ENCODE data around the gene SLC2A13.
"Not testable (repeated sequence)": the region's sequence is repeated elsewhere in the genome, so short reads cannot be mapped to it uniquely, and the experiment has no call there.

Gene SLC2A13

GRCh38 chr12:39923364-39923763 lies 182.5 kb downstream of the SLC2A13 start:
- DNase-seq (ENCODE audit: low read depth) = no peak

GRCh38 chr12:39922598-39922997 lies 183.3 kb downstream of the SLC2A13 start:
- DNase-seq (ENCODE audit: low read depth) = not testable (repeated sequence)

DNA sequence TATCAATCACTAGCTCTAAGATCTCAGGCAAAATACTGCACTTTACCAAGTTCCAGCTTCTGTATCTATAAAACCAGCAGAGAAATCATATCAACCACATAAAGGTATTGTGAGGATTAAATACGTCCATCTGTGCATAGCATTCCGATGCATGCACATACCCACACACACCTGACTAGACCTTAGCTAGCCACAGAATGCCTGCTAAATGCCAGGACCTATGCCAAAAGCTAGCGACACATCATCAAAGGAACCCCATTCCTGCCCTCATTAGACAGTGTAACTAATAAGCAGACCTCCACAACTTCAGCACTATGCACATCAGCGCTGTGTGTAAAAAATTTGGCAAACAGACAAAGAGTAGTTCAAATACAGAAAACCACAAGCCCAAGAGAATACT lies 185.2 kb downstream of the SLC2A13 start:
- no peak for DNase-seq (ENCODE audit: low read depth)

GRCh38 chr12:39920222-39920621 lies 185.7 kb downstream of the SLC2A13 start:
- DNase-seq (ENCODE audit: low read depth) = no peak

- no peak for DNase-seq (ENCODE audit: low read depth)
Observed at GRCh38 chr12:39919790-39920189, 186.1 kb downstream of the SLC2A13 start.

DNA sequence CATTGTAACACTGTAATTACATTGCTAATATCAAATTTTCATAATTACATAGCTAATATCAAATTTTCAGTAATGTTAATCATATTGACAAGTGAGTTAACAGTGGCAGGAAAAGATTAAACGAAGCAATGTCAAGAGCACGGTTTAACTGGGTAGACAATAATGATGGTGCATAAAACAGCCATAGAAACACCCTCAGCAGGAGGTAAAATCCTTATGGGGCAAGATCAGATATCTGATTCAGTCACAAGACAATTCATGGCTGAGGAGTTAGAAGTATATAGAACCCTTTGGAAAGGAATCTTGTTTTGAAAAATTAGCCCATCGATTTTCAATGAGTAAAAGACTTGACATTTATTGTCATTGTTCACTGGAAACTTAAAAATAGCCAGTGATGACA lies 190.6 kb downstream of the SLC2A13 start:
- no peak for DNase-seq (ENCODE audit: low read depth)

DNA sequence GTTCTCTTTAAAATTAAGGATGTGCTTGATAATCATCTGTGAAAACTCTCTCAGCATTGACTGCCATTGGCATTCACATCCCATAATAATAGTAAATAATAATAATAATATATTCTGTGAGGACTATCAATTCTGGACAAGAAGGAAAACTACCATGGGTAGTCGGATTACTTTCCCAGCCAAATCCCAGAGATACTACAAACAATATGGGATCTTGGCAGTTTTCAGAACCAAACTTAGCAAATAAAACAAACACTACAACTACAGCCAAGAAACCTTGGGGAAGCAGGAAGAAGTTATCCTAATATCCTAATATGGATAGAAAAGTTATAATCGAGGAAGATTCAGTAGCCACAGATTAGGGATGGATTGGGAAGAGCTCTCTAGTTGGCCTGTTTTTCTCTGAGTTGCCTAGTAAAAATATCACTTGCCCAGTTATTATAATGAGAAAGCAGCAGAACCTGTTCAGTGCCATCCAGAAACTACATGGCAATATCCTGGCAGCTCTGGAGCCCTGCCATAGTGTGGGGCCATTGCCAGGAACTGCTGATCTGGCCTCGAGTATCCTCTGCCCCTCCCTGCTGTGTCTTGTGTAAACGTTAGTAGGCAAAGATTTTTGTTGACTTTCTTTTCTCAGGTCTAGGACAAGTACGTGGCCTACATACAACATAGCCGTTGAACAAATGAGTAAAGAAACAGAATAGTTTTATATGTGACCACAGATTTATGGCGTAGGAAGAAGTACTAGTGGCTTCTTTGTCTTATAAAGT lies 193.5 kb downstream of the SLC2A13 start:
- no peak for DNase-seq (ENCODE audit: low read depth)

GRCh38 chr12:39906237-39906636 lies 199.6 kb downstream of the SLC2A13 start:
- DNase-seq (ENCODE audit: low read depth) = no peak

DNA sequence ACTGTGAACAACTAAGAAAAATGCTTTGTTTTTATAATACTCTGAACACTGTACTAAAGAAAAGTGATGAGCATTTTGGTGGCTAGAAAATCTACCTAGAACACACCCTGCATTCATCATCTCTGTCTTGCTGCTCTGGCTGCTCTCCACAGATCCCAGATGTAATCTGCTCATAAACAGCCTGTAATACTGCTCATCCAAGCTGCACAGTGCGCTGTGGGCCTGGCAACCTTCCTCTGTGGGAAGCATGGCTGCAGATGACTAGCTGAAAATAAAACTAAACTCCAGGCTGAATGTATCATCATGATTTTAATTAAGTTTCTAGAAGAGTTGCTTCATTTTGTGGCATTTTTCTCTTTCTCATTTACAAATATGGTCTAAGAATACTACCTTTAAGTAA lies 200.7 kb downstream of the SLC2A13 start:
- DNase-seq (ENCODE audit: low read depth) = no peak

DNA sequence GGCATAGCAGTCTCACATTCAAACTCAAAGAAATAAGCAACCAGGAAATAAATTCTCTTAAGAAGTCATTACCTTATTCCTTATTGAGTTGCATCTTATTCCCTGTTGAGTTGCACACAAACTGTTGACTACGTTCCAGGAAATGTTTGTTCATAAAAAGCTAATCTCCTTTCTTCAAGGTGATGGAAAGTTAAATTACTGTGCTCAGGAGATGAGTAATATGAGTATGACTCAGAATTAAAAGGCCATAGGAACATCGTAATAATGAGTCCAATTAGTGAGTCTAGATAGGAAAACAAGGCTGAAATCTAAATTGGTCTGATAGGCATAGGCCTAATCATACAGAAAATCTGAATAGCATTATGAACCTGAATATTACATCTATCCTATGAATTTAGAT lies 203.1 kb downstream of the SLC2A13 start:
- no peak for DNase-seq (ENCODE audit: low read depth)

DNA sequence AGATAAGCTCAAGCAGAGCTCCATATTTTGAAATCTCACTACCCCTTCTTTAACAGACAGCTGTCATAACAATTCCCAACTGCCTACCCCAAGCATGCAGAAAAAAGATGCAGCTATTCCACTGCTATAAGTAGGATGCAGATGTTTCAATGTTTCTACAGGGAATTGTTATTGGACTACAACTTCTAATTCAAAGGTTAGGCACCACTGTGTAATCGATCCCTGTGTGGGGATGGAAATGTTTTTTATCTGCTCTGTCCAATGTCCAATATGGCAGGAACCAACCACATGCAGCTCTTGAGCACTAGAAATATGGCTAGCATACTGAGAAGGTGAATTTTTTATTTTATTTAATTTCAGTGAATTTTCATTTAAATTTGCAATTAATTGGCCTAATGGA lies 208.6 kb downstream of the SLC2A13 start:
- DNase-seq (ENCODE audit: low read depth) = no peak

DNA sequence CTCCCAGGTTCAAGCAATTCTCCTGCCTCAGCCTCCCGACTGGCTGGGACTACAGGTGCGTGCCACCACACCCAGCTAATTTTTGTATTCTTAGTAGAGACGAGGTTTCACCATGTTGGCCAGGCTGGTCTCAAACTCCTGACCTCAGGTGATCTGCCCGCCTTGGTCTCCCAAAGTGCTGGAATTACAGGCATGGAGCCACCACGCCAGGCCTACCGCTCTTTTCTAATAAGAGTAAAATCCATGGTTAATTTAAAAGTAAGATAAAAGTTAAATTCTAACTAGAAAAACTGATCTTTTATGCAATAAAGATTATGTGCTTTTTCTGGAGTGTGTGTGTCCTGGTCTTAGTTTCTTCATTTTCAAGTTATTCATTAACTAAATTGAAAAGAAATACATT lies 212.5 kb downstream of the SLC2A13 start:
- DNase-seq (ENCODE audit: low read depth) = not testable (repeated sequence)

DNA sequence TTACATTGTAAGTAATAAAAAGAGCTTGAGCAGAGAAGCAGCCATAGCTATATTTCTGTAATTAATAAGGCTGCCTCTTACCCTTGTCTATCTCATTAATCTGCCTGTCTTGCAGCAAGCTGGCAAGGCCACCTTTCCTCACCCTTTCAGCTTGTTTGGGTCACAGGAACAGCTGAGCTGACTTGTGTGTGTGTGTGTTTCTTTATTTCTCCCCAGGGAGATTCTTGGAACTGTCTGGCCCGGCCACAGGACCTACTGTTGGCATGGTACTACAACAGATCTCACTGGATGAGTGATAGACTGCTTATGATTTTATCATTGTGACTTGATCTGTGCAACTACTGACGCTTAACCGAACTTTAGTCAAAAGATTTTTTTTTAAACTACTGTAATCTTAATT lies 213.7 kb downstream of the SLC2A13 start:
- DNase-seq (ENCODE audit: low read depth) = no peak

- DNase-seq (ENCODE audit: low read depth) = no peak
Observed at GRCh38 chr12:39887856-39888255, 218.0 kb downstream of the SLC2A13 start.

DNA sequence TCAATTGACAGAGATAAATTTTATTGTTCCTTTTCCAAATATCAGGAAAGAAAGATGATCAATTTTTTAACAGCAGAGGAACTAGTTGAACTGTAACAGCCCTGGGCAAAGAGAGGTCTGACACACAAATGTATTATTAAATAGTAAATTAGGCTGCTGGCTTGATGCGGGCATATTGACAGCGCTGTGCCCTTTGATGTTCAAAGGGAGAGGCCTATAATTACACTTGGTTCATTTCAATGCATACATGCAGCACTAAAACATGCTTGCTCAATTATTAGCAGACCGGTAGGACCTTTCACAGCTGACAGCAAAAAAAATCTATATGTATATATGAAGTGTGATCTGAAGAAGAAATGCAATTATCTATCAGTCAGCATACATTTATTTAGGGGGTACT lies 219.8 kb downstream of the SLC2A13 start:
- DNase-seq (ENCODE audit: low read depth) = no peak

DNA sequence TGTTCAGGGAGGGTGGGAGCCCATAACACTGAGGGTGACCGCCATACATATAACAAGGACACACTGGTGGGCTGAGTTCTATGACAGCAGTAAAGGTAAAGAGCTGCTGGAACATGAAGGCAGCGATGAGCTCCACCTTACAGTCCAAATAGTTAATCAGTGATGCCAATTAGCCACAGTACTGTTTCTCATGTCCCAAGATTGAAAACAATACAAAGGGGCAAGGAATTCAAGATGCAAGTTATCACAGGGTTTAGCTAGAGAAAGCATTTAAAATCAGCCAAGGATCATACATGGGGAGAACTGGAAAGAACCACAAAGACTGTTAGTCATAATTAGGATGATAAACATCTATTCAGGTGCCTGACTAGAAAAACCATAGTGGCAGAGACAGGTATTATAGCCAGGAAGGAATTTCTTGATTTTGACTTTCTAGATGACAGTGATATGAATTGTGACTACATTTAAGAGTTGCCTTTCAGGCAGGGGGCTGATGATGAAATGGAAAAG lies 221.2 kb downstream of the SLC2A13 start:
- DNase-seq (ENCODE audit: low read depth) = no peak

- no peak for DNase-seq (ENCODE audit: low read depth)
Observed at GRCh38 chr12:39883411-39883810, 222.5 kb downstream of the SLC2A13 start.

GRCh38 chr12:39878753-39879152 lies 227.1 kb downstream of the SLC2A13 start:
- no peak for DNase-seq (ENCODE audit: low read depth)

- DNase-seq (ENCODE audit: low read depth) = no peak
Observed at GRCh38 chr12:39875721-39876120, 230.2 kb downstream of the SLC2A13 start.

DNA sequence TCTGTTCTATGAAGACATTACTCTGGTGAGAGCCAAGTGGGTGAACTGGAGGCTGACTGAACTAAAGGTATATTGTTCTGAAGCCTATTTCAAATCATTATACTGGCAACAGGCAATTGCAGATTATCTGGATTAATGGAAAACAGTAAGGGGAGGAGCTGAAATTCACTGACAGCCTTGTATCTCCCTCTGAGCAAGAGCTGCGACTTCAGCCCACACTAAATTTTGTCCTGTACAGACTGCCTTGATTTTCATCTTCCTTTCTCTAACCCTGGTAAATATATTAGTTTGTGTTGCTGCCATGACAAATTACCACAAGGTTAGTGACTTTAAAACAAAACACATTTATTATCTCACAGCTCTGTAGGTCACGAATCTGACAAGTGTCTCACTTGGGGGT lies 231.1 kb downstream of the SLC2A13 start:
- no peak for DNase-seq (ENCODE audit: low read depth)

GRCh38 chr12:39873065-39873464 lies 232.8 kb downstream of the SLC2A13 start:
- no peak for DNase-seq (ENCODE audit: low read depth)

DNA sequence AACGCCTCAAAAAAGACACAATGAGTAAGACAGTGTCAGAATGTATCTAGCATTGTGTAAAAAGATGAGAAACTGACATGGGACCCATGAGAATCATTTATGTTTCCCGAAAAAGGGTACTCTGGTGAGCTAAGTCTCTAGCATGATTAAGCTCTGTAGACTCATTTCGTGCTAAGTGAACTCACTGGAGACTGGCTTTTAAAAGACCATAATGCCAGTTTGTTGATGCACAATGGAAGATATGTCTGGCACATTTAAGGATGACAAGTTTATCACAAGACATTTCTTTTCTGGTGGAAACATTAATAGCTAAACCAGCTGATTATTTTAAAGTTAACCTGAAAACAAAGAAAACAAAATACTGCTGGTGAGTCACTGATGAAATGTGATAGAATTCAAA lies 233.5 kb downstream of the SLC2A13 start:
- no peak for DNase-seq (ENCODE audit: low read depth)

DNA sequence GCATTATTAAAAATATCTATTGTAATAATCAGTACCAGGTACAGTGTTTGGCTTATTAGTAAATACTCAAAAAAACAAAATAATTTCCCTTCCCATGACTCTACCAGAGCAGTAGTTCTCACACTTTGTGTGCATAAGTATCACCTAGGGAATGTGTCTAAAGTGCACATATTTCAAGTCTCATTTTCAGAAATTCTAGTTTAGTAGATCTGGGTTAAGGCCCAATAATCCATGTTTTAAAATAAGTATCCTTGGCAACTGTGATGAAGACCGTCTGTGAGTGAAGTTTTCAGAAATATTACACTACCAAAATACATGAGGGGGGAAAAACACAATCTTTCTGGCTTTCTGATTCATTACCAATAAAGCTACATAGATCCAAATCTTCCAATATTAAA lies 237.6 kb downstream of the SLC2A13 start:
- no peak for DNase-seq (ENCODE audit: low read depth)

GRCh38 chr12:39867631-39868327 lies 238.1 kb downstream of the SLC2A13 start:
- DNase-seq (ENCODE audit: low read depth) = no peak

All from stimulated activated CD4-positive, alpha-beta T cell treated with anti-CD3 and anti-CD28 coated beads, Interleukin-2, amount 100 ng/mL, for 4 hours (primary cell).